Peyer's patch (tissue), 4 donors: Measurements from ENCODE around the gene ATG7. TPM values are rescaled to one million over a fixed set of nuclear protein-coding genes. Genes with fewer than 3 reads are reported as not detected.
"Not testable (repeated sequence)": the region's sequence is repeated elsewhere in the genome, so short reads cannot be mapped to it uniquely, and the experiment has no call there.

Experiments used
- DNase-seq, 3 donors: peaks; one replicate each; pipeline ENCODE4 v3.0.0-alpha.2; 2017 to 2019
- H3K27ac ChIP-seq, 4 donors: fragments of 200-600 bp; sonication (generic); one replicate each; pipeline ENCODE4 v1.5.1; 2016 to 2019
- H3K27me3 ChIP-seq, 2 donors: fragments of 200-600 bp; sonication (generic); one replicate each; pipeline ENCODE4 v1.5.1; 2019
- H3K36me3 ChIP-seq, 3 donors: fragments of 200-600 bp; sonication (generic); one replicate each; pipeline ENCODE4 v1.5.1; 2016 to 2019
- H3K4me1 ChIP-seq, 4 donors: fragments of 200-600 bp; sonication (generic); one replicate each; pipeline ENCODE4 v1.5.1; 2016 to 2019
- H3K4me3 ChIP-seq, 4 donors: fragments of 200-600 bp; sonication (generic); 1 replicate in 3 of 4; 2 replicates in 1 of 4; pipeline ENCODE4 v1.5.1; 2016 to 2019; ENCODE audit warnings: mild to moderate bottlenecking in 1 of 4
- H3K9me3 ChIP-seq, 4 donors: fragments of 200-600 bp; sonication (generic); one replicate each; pipeline ENCODE4 v1.5.1; 2016 to 2019; ENCODE audit warnings: mild to moderate bottlenecking in 1 of 4
- POLR2A ChIP-seq, 2 donors: fragments of 450-650 bp; IDR thresholded peaks; one replicate each; pipeline ENCODE4 v1.5.1; 2017; ENCODE audit warnings: antibody characterized with exemption in 2 of 2, mild to moderate bottlenecking in 2 of 2, moderate library complexity in 2 of 2
- total RNA-seq, 4 donors: library from RNA; depleted of rRNA; stranded (reverse); fragments of >200 nt; gene quantifications; one replicate each; pipeline ENCODE4 v1.1.0, GENCODE V29; 2016
- TF ChIP-seq, protein P1 (sequence below), 6 experiments: fragments of 450-650 bp in 4 of 6; fragments of 200-600 bp in 2 of 6; sonication (generic) in 1 of 6; IDR thresholded peaks; one replicate each; pipeline ENCODE4 v1.5.1; 2017 to 2019; ENCODE audit warnings: antibody characterized with exemption in 6 of 6, mild to moderate bottlenecking in 3 of 6, moderate library complexity in 1 of 6

Gene ATG7
- total RNA-seq, 4 donors from 2014 or later = 45.2 to 126 (median 70.8) TPM

DNA sequence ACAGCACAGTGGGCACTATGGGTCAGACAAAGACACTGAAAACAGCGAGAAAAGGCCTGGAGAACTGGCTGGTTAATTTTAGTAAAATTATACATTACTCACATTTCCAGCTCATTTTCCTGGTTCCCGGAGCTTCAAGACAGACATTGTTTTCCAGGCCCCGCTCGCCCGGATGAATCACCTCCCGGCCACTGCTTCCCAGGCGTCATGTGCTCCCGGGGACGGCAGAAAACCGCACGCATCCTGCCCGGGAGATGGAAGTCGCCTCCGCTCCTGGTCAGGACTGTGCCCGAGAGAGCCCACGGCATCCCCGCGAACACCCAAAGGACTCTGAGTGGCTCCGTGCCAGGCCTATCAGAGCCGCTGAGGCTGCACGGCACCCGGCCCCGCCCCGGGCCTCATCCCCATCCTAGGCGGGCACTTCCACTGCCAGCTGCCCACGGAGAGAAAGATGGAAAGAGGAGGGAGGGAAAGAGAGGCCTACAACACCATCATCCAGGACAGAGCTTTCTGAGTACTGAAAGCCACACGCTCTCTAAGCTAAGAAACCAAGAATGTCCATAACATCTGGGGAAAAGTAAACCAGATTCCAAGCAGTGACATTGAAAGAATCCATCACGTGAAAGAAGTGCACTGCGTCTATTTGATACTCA lies 296.4 kb downstream of the ATG7 start:
- H3K36me3 ChIP-seq = peaks cover 0 to 37% (median 0%) of the 10 kb centered on the region in 3 donors
- H3K27me3 ChIP-seq = no peaks in the 10 kb centered on the region
- no peak overlapping the region for H3K4me3 ChIP-seq
- TF ChIP-seq, protein P1, sequence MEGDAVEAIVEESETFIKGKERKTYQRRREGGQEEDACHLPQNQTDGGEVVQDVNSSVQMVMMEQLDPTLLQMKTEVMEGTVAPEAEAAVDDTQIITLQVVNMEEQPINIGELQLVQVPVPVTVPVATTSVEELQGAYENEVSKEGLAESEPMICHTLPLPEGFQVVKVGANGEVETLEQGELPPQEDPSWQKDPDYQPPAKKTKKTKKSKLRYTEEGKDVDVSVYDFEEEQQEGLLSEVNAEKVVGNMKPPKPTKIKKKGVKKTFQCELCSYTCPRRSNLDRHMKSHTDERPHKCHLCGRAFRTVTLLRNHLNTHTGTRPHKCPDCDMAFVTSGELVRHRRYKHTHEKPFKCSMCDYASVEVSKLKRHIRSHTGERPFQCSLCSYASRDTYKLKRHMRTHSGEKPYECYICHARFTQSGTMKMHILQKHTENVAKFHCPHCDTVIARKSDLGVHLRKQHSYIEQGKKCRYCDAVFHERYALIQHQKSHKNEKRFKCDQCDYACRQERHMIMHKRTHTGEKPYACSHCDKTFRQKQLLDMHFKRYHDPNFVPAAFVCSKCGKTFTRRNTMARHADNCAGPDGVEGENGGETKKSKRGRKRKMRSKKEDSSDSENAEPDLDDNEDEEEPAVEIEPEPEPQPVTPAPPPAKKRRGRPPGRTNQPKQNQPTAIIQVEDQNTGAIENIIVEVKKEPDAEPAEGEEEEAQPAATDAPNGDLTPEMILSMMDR (IDR thresholded peaks at IDR 0.05) = no peak
- TF ChIP-seq POLR2A (IDR thresholded peaks at IDR 0.05) = no peak
- H3K27ac ChIP-seq = peak overlapping the region; percentile 55 to 87 (median 72)
- H3K4me1 ChIP-seq = peaks cover 0 to 10% (median 0%) of the 10 kb centered on the region in 4 donors
- peak in 1 of 3 donors; percentile 65 for DNase-seq
- no peaks in the 10 kb centered on the region for H3K9me3 ChIP-seq

DNA sequence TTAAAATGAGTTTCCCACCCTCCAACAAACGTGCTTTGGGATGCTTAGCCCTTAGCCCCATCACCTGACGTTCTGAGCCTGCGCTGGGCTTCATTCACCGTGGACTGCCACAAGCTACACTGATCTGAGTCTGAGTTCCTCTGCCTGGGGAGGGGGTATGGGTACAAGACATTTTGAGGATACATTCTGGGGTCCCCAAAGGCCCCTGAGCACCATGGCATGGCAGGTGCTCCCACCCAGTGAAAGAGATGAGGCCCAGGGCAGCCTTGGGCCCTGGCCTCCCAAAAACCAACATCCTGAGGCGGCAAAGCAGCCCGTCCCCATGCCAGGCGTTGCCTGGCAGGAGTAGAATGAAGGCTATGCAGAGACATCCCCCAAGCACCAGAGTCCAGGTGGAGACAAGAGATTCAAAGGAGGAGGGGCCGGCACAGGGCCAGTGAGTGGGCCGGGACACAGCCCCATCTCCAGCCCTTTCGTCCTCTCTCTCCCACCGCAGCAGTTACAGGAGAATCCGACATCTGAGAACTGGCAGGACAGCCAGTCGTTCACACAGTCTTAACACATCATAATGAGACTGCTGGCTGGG lies 297.1 kb downstream of the ATG7 start:
- Histone ChIP-seq H3K4me1 (peaks cover 0 to 10% (median 0%) of the 10 kb centered on the region in 4 donors), H3K4me3 (no peak overlapping the region), H3K36me3 (peaks cover 0 to 37% (median 0%) of the 10 kb centered on the region in 3 donors), H3K9me3 (no peaks in the 10 kb centered on the region), H3K27ac (peak overlapping the region; percentile 55 to 87 (median 72)), H3K27me3 (no peaks in the 10 kb centered on the region)
- TF ChIP-seq, protein P1 (IDR thresholded peaks at IDR 0.05) = no peak
- no peak for TF ChIP-seq POLR2A (IDR thresholded peaks at IDR 0.05)
- no peak for DNase-seq

DNA sequence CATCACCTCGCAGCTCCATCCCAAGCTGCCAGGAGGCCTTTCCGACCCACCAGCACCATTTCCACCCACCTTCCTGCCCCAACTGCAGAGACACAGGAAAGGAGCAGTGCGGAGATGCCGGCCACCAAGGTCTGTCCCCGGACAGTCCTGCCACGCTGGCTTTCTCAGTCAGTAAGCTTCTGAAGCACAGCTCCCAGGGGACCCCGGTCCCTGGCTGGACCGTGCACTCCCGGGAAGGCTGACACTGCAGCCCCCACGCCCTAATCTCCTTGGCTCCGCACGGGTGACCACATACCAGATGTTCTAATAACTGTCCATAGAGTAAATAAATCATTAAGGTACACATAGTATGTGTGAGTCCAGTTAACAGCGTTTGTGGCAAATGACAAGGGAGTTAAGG lies 298.1 kb downstream of the ATG7 start:
- H3K36me3 ChIP-seq = peaks cover 0 to 33% (median 0%) of the 10 kb centered on the region in 3 donors
- H3K4me3 ChIP-seq = no peak overlapping the region
- H3K9me3 ChIP-seq = no peaks in the 10 kb centered on the region
- no peaks in the 10 kb centered on the region for H3K27me3 ChIP-seq
- TF ChIP-seq, protein P1 (IDR thresholded peaks at IDR 0.05) = no peak
- no peak for TF ChIP-seq POLR2A (IDR thresholded peaks at IDR 0.05)
- H3K4me1 ChIP-seq = peaks cover 0 to 10% (median 0%) of the 10 kb centered on the region in 4 donors
- no peak for DNase-seq
- H3K27ac ChIP-seq = no peak overlapping the region

DNA sequence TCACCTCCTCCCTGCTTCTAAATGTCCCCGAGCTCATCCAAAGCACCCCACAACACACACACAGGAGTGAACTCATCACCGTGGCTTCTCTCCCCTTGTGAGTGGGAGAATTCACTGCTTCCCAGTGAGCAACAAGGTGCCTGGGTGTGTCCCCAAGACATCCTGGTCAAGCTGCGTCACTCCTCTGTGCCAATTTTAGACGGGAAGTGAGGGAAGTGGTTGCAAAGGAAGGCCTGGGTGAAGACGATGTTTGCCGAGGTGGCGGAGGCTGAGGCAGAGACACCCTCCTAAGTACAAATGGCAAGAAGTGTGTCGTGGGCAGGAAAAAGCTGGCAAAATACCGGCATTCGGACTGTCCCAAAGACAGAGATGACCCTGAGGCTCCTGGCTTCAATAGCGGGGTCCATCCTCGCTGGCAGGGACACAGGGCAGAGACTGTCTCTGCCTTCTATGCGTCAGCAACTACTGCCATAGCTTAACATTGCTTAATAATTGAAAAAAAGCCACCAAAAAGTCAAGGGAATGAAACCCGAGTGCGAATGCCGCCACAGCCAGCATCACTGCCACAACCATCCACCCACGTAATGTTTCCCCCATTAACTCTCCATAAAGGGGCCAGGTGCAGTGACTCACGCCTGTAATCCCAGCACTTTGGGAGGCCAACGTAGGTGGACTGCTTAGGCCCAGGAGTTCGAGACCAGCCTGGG lies 298.7 kb downstream of the ATG7 start:
- H3K27me3 ChIP-seq = no peaks in the 10 kb centered on the region
- H3K4me3 ChIP-seq = no peak overlapping the region
- TF ChIP-seq, protein P1 (IDR thresholded peaks at IDR 0.05) = no peak
- no peak for TF ChIP-seq POLR2A (IDR thresholded peaks at IDR 0.05)
- peaks cover 0 to 10% (median 0%) of the 10 kb centered on the region in 4 donors for H3K4me1 ChIP-seq
- H3K9me3 ChIP-seq = no peaks in the 10 kb centered on the region
- H3K27ac ChIP-seq = peak overlapping the region in 1 of 4 donors; percentile 38
- peaks cover 0 to 29% (median 0%) of the 10 kb centered on the region in 3 donors for H3K36me3 ChIP-seq
- DNase-seq = no peak

DNA sequence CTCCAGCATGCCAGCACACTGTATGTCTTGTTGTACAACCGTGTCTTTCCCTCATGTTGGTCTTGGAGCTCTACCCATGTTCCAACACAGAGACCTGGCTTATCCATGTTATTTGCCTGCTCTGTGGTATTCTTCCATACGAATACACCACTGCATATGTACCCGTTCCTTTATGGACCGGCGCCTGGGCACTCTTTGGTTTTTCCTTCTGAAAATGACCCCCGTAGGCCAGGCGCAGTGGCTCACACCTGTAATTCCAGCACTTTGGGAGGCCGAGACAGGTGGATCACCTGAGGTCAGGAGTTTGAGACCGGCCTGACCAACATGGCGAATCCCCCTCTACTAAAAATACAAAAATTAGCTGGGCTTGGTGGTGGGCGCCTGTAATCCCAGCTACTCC lies 300.5 kb downstream of the ATG7 start:
- H3K27me3 ChIP-seq, H3K4me3 ChIP-seq, DNase-seq, H3K9me3 ChIP-seq, H3K27ac ChIP-seq: not testable (repeated sequence)
- Histone ChIP-seq H3K4me1 (peaks cover 0 to 10% (median 0%) of the 10 kb centered on the region in 4 donors), H3K36me3 (peaks cover 0 to 23% (median 0%) of the 10 kb centered on the region in 3 donors)
